Measurements from ENCODE around the gene SCT.

- TF ChIP-seq POLR2A (IDR thresholded peaks at IDR 0.05) (no peak), POLR2AphosphoS5 (IDR thresholded peaks at IDR 0.05) (no peak), EP300 (IDR thresholded peaks at IDR 0.05) (no peak)
- TF ChIP-seq, protein P1, sequence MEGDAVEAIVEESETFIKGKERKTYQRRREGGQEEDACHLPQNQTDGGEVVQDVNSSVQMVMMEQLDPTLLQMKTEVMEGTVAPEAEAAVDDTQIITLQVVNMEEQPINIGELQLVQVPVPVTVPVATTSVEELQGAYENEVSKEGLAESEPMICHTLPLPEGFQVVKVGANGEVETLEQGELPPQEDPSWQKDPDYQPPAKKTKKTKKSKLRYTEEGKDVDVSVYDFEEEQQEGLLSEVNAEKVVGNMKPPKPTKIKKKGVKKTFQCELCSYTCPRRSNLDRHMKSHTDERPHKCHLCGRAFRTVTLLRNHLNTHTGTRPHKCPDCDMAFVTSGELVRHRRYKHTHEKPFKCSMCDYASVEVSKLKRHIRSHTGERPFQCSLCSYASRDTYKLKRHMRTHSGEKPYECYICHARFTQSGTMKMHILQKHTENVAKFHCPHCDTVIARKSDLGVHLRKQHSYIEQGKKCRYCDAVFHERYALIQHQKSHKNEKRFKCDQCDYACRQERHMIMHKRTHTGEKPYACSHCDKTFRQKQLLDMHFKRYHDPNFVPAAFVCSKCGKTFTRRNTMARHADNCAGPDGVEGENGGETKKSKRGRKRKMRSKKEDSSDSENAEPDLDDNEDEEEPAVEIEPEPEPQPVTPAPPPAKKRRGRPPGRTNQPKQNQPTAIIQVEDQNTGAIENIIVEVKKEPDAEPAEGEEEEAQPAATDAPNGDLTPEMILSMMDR (IDR thresholded peaks at IDR 0.05): no peak
These were observed 26.9 kb upstream of the SCT start for GRCh38 chr11:653837-654236.

Data from upper lobe of left lung (tissue), 4 donors.